Lung microvascular endothelial cell (primary cell): Measurements from ENCODE around the gene NONO. TPM values are rescaled to one million over a fixed set of nuclear protein-coding genes. Genes with fewer than 3 reads are reported as not detected.
A peak's percentile ranks its signal among the peaks of the same experiment; 100 is the strongest.
"Not testable (repeated sequence)": the region's sequence is repeated elsewhere in the genome, so short reads cannot be mapped to it uniquely, and the experiment has no call there.

Experiments used
- DNase-seq, 2 donors: peaks; one replicate each; pipeline versions ENCODE4 v3.0.0 to v3.0.0-alpha.2; 2010; ENCODE audit warnings: low read depth in 2 of 2
- total RNA-seq: library from RNA; depleted of rRNA; stranded (reverse); fragments of >200 nt; gene quantifications from 2 replicates; pipeline ENCODE4 v1.2.1, GENCODE V29; 2014

NONO gene
- total RNA-seq, 1 donor from 2014 or later, result 280 TPM

GRCh38 chrX:71285929-71286328 lies 2.5 kb downstream of the NONO start:
- DNase-seq, result no peak

DNA sequence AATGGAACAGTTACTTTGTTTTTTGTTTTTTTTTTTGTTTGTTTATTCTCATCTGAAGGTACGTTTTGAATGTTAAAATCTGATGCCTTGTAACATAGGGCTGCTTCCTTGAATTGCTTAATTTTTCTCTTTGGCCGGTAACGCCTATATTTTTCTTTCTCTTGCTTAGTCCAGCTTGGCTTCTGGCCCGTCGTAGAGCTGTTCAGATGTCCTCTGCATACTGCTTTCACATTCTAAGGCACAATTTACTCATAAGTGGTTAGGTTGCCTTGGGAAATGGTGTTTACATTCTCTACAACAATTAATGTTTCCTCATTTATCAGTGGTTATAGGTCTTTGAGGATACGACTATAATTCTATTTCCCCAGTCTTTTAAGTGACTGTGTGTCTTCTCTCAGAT lies 7.9 kb downstream of the NONO start:
- no peak for DNase-seq

GRCh38 chrX:71292669-71293365 lies 9.4 kb downstream of the NONO start:
- DNase-seq, result no peak

- no peak for DNase-seq
These were observed 13.4 kb downstream of the NONO start for GRCh38 chrX:71296806-71297205.

- DNase-seq, result no peak
These were observed 14.7 kb downstream of the NONO start for GRCh38 chrX:71298119-71298518.

DNA sequence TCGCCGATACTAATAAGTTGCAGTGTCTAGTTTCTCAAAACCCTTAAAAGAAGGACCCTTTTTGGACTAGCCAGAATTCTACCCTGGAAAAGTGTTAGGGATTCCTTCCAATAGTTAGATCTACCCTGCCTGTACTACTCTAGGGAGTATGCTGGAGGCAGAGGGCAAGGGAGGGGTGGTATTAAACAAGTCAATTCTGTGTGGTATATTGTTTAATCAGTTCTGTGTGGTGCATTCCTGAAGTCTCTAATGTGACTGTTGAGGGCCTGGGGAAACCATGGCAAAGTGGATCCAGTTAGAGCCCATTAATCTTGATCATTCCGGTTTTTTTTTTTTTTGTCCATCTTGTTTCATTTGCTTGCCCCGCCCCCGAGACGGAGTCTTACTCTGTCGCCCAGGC lies 16.6 kb downstream of the NONO start:
- not testable (repeated sequence) for DNase-seq

DNA sequence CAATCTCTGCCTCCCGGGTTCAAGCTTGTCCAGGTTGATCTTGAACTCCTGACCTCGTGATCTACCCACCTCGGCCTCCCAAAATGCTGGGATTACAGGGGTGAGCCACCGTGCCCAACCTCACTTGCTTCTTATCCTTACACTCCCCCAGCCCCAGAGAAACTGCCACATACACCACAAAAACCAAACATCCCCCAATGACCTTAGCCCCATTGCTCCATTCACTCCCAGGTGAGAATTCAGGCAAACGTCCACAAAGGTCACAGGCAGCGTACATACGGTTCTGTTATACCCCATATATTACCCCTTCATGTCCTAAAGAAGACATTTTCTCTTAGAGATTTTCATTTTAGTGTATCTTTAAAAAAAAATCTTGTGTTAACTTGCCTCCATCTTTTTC lies 17.1 kb downstream of the NONO start:
- DNase-seq, result not testable (repeated sequence)

DNA sequence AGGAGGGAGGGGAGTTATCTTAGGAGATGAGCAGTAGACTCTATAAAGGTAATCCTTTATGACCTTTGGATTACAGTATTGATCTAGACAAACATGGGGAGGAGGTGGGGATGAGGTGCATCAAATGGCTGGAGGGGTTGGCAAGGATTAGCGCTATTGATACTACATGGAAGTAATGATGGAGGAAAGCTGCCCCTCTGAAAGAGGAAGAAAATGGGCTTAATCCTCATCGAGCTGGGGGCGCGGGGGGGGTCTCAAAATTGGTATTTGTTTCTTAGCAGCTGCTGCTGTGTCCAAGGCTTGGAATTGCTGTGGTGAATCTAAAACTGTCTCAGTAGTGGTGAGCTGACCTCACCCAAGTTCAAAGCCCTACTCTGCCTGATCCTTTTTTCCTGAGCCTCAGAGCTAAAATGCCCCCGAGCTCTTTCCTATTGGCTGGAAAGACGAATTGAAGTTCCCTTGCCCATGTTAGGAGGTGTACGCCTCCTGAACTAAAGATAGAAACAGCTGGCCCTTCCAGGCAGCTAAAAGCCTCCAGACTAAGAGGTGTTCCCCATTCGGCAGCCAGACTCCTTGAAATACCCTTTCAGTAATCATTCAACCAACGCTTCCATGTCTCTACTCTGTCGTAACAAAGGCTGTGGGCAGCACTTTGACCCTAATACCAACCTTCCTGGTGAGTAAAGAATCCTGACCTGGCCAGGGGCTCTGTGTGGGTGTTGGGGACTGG lies 17.9 kb downstream of the NONO start, which contains the start of gene ITGB1BP2:
ITGB1BP2 (plus strand) TSS at position 556 of the 730 bp plus-strand sequence; CDS start at position 613, 57 bp downstream.
- DNase-seq, result no peak

DNA sequence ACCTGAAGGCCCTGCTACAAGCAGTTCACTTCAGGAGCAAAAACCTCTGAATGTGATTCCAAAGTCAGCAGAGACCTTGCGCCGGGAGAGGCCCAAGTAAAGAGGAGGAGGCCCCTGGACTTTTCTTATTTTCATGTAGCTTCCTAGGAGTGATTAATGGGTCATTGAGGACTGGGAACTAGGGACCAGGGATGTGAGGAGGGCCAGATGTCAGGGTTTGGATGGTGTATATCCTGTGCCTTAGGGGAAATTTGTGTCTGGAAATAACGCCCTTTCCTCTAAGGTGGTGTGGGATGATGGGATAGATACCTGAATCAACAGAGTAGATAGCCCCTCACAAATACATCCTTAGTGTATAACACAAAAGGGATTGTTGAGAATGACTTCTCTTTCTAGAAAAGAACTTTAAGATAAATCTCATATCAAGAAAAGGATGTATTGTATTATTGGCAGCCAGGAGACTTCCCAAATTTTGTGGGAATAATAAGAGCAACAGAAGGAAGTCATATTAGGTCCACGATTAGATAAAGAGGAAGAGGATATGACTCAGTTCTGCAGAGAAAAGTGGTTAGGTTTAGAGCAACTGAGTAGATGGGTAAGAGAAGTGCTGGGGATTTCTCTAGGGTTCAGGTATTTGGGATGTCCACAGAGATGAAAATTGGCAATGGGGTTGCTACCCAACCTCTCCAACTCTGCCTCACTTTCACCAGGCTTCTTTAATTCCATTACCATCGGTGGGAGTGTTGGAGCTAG lies 19.2 kb downstream of the NONO start:
- peak in 1 of 2 donors; percentile 51 for DNase-seq

- DNase-seq, result no peak
These were observed 21.1 kb downstream of the NONO start for GRCh38 chrX:71304561-71304960.

- DNase-seq, result no peak
These were observed 32.5 kb downstream of the NONO start for GRCh38 chrX:71315917-71316316.

GRCh38 chrX:71316959-71317358 lies 33.5 kb downstream of the NONO start:
- not testable (repeated sequence) for DNase-seq

DNA sequence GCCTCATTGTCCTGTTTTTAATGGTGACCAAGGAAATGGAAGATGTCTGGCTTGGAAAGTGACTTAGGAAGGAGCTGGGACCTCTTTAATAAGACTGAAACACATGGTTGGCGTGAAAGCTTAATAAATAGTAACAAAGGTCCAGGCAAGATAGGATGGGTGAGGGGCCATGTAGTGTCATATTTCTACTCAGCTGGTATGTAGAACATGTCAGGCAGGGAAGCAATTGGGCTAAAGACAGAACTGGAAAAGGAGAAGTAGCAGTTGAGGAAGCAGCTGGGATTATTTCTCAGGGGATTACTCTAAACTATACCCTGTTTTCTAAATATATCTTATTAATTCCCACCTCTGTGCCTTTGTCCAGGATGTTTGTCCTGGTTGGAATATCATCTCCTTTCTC lies 36.7 kb downstream of the NONO start:
- no peak for DNase-seq

GRCh38 chrX:71321731-71322130 lies 38.3 kb downstream of the NONO start:
- DNase-seq, result no peak

DNA sequence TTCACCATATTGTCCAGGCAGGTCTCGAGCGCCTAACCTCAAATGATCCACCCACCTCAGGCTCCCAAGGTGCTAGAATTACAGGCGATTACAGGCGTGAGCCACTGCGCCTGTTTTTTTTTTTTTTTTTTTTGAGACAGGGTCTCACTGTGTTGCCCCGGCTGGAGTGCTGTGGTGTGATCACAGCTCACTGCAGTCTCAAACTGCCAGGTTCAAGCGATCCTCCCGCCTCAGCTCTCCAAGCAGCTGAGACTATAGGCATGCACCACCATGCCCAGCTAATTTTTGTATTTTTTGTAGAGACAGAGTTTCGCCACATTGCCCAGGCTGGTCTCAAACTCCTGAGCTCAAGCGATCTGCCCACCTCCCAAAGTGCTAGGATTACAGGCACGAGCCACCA lies 41.0 kb downstream of the NONO start:
- not testable (repeated sequence) for DNase-seq

- no peak for DNase-seq
These were observed 43.0 kb downstream of the NONO start for GRCh38 chrX:71326394-71326793.

- DNase-seq, result not testable (repeated sequence)
These were observed 65.8 kb downstream of the NONO start for GRCh38 chrX:71349151-71349665.

DNA sequence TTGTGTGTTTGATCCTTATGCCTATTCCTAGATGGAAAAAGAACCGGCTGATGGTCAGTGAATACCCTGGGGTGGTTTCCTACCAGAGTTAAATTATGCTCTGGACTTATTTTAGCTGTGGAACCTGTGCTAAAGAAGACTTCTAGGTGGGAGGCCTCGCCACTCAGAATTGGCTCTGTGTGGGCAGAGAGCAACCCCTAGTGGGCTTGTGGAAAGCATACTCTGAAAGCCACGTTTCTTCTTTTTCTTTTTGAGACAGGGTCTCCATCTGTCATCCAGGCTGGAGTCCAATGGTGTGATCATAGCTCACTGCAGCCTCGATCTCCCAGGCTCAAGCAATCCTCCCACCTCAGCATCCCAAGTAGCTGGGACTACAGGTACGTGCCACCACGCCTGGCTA lies 66.4 kb downstream of the NONO start:
- not testable (repeated sequence) for DNase-seq
